ENCODE measurements around the gene SIRPG. TPM values are rescaled to one million over a fixed set of nuclear protein-coding genes. Genes with fewer than 3 reads are reported as not detected.

SIRPG gene
- total RNA-seq, 4 donors from 2014 or later = 2.5 to 26.9 (median 3.8) TPM; not detected in 1

DNA sequence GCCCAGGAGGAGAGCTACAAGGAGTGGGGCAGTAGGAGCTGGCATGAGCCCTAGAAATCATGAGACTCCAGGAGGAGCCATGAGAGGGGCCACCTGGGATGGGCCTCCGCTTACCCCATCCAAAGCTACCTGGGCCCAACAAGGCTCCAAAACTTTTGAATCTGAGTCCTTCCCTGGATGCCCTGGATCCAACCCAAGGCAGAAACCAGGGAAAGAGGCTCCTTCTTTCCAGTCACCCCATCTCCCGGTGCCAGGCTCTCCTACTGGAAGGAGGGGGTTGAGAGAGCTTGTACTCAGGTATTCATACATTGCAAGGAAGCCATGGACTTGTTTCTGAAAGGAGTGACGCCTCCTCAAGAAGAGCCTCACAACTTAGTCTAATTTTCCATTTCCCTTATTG, 7.8 kb upstream of the SIRPG start:
- Histone ChIP-seq H3K4me3 (no peak overlapping the region), H3K9me3 (no peaks in the 10 kb centered on the region), H3K36me3 (no peaks in the 10 kb centered on the region), H3K27me3 (no peaks in the 10 kb centered on the region), H3K27ac (peak overlapping the region in 1 of 4 donors; percentile 19), H3K4me1 (no peaks in the 10 kb centered on the region)
- TF ChIP-seq, protein P1, sequence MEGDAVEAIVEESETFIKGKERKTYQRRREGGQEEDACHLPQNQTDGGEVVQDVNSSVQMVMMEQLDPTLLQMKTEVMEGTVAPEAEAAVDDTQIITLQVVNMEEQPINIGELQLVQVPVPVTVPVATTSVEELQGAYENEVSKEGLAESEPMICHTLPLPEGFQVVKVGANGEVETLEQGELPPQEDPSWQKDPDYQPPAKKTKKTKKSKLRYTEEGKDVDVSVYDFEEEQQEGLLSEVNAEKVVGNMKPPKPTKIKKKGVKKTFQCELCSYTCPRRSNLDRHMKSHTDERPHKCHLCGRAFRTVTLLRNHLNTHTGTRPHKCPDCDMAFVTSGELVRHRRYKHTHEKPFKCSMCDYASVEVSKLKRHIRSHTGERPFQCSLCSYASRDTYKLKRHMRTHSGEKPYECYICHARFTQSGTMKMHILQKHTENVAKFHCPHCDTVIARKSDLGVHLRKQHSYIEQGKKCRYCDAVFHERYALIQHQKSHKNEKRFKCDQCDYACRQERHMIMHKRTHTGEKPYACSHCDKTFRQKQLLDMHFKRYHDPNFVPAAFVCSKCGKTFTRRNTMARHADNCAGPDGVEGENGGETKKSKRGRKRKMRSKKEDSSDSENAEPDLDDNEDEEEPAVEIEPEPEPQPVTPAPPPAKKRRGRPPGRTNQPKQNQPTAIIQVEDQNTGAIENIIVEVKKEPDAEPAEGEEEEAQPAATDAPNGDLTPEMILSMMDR (IDR thresholded peaks at IDR 0.05) = no peak
- TF ChIP-seq POLR2A (IDR thresholded peaks at IDR 0.05) (no peak), EP300 (IDR thresholded peaks at IDR 0.05; ENCODE audit: low read depth) (no peak), POLR2AphosphoS5 (IDR thresholded peaks at IDR 0.05) (no peak)
- in situ Hi-C loops (cut with MboI; ENCODE audit: low pct_ligation_motif_present in 1 of 4, low pct_unique_long_range_greater_than_20kb in 1 of 4, low sequenced_read_pairs in 3 of 4) = no loop called here
- DNase-seq = no peak
- 60 to 84% methylated on average over 2 to 3 of the region's 3 CpGs for WGBS, 2 donors (ENCODE audit: low coverage in 1 of 2)
- intact Hi-C loops (cut with DNase I; ENCODE audit: low total_unique reads) = no loop called here

DNA sequence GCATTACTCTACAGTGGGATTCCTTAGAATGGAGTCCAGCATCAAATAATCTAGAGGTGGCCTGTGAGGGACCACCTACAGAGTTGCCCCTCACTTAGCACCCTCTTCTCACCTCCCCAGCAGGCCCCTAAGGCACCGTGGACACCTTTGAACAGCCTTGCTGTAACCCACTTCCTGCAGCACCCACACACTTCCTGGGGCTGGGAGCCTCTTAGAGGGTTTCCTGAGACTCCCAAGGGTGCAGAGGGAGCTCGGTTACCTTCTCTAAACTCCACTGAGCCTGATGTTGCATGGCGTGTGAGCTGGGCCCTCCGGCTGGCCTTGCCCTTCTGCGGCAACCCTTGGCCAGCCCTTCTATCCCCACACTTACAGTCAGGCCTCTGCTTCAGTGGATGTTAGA, 7.3 kb upstream of the SIRPG start:
- H3K9me3 ChIP-seq = no peaks in the 10 kb centered on the region
- in situ Hi-C loops (cut with MboI; ENCODE audit: low pct_ligation_motif_present in 1 of 4, low pct_unique_long_range_greater_than_20kb in 1 of 4, low sequenced_read_pairs in 3 of 4) (no loop called here), intact Hi-C loops (cut with DNase I; ENCODE audit: low total_unique reads) (no loop called here)
- no peaks in the 10 kb centered on the region for H3K27me3 ChIP-seq
- no peaks in the 10 kb centered on the region for H3K36me3 ChIP-seq
- H3K27ac ChIP-seq = peak overlapping the region in 1 of 4 donors; percentile 19
- H3K4me3 ChIP-seq = no peak overlapping the region
- TF ChIP-seq POLR2AphosphoS5 (IDR thresholded peaks at IDR 0.05) (no peak), POLR2A (IDR thresholded peaks at IDR 0.05) (no peak), EP300 (IDR thresholded peaks at IDR 0.05; ENCODE audit: low read depth) (no peak)
- TF ChIP-seq, protein P1 (IDR thresholded peaks at IDR 0.05) = no peak
- DNase-seq = peak; percentile 37
- no peaks in the 10 kb centered on the region for H3K4me1 ChIP-seq
- WGBS, 2 donors (ENCODE audit: low coverage in 1 of 2) = 69% methylated on average over 2 of the region's 5 CpGs; no CpG with 5 or more reads in 1 of the 2 donors

GRCh38 chr20:1663917-1664316, 6.3 kb upstream of the SIRPG start:
- no peaks in the 10 kb centered on the region for H3K36me3 ChIP-seq
- no peak overlapping the region for H3K27ac ChIP-seq
- TF ChIP-seq, protein P1 (IDR thresholded peaks at IDR 0.05) = no peak
- no peak for TF ChIP-seq EP300 (IDR thresholded peaks at IDR 0.05; ENCODE audit: low read depth)
- TF ChIP-seq POLR2A (IDR thresholded peaks at IDR 0.05) = no peak
- TF ChIP-seq POLR2AphosphoS5 (IDR thresholded peaks at IDR 0.05) = no peak
- DNase-seq = no peak
- H3K4me1 ChIP-seq = no peaks in the 10 kb centered on the region
- no peaks in the 10 kb centered on the region for H3K9me3 ChIP-seq
- intact Hi-C loops (cut with DNase I; ENCODE audit: low total_unique reads) = no loop called here
- in situ Hi-C loops (cut with MboI; ENCODE audit: low pct_ligation_motif_present in 1 of 4, low pct_unique_long_range_greater_than_20kb in 1 of 4, low sequenced_read_pairs in 3 of 4) = no loop called here
- WGBS, 2 donors (ENCODE audit: low coverage in 1 of 2) = 59 to 64% methylated on average over 2 of the region's 2 CpGs
- H3K4me3 ChIP-seq = no peak overlapping the region
- peaks cover 5% of the 10 kb centered on the region for H3K27me3 ChIP-seq

- no peak overlapping the region for H3K4me3 ChIP-seq
- no peaks in the 10 kb centered on the region for H3K9me3 ChIP-seq
- no peak overlapping the region for H3K27ac ChIP-seq
- no peaks in the 10 kb centered on the region for H3K4me1 ChIP-seq
- WGBS, 2 donors (ENCODE audit: low coverage in 1 of 2) = 31 to 39% methylated on average over 2 of the region's 2 CpGs
- no peaks in the 10 kb centered on the region for H3K36me3 ChIP-seq
- intact Hi-C loops (cut with DNase I; ENCODE audit: low total_unique reads) (no loop called here), in situ Hi-C loops (cut with MboI; ENCODE audit: low pct_ligation_motif_present in 1 of 4, low pct_unique_long_range_greater_than_20kb in 1 of 4, low sequenced_read_pairs in 3 of 4) (no loop called here)
- DNase-seq = no peak
- peaks cover 5% of the 10 kb centered on the region for H3K27me3 ChIP-seq
- TF ChIP-seq, protein P1 (IDR thresholded peaks at IDR 0.05) = no peak
- no peak for TF ChIP-seq EP300 (IDR thresholded peaks at IDR 0.05; ENCODE audit: low read depth)
- no peak for TF ChIP-seq POLR2AphosphoS5 (IDR thresholded peaks at IDR 0.05)
- no peak for TF ChIP-seq POLR2A (IDR thresholded peaks at IDR 0.05)
Observed at GRCh38 chr20:1661542-1662299, 4.1 kb upstream of the SIRPG start.
